GM19395 (cell line): ENCODE measurements around the gene PDIA2.
"Not testable (repeated sequence)": the region's sequence is repeated elsewhere in the genome, so short reads cannot be mapped to it uniquely, and the experiment has no call there.

ENCODE experiments used
- ATAC-seq: cut with Tn5 transposase; IDR thresholded peaks from one replicate; pipeline ENCODE4 v1.9.1; 2021; ENCODE audit warnings: mild to moderate bottlenecking, moderate library complexity; ENCODE audit not compliant: unreplicated experiment

PDIA2 gene

DNA sequence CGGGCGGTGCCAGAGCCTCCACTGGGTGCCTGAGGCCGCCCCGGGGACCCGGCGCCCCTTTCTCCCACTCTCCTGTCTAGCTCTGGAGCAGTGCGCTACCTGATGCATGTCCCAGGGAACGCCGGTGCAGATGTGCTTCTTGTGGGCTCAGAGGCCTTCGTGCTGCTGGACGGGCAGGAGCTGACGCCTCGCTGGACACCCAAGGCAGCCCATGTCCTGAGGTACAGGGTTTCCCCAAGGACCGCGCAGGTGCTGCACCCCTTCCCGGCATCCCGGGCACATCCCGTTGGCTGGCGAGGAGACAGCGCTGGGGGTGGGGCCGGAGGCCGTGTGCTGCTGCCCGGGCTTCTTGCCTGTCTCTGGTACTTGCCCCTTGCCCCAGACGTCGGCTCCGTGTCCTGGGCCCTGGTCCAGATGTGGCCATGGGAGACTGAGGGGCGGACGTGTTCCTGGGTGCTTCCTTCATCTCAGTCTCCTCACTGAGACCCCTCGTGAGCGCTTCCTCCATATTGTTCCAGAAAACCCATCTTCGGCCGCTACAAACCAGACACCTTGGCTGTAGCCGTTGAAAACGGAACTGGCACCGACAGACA lies 19.7 kb upstream of the PDIA2 start:
- no peak for ATAC-seq

- ATAC-seq, result no peak
These were observed 19.0 kb upstream of the PDIA2 start for GRCh38 chr16:263944-264343.

DNA sequence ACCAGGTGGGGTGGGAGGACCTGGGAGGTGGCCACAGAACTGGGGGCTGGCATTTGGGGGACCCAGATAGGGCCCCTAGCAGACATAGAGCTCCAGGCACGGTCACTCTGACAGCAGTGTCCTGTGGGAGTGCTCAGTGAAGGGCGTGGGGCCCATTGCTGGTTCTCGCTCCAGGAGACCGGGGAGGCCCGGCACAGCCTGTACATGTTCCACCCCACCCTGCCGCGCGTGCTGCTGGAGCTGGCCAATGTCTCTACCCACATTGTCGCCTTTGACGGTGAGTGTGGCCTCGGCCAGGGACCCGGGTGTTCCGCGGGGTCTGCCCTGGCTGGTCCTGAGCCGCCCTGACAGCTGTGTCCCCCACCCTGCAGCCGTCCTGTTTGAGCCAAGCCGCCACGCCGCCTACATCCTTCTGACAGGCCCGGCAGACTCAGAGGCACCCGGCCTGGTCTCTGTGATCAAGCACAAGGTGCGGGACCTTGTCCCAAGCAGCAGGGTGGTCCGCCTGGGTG lies 18.5 kb upstream of the PDIA2 start:
- ATAC-seq, result no peak

DNA sequence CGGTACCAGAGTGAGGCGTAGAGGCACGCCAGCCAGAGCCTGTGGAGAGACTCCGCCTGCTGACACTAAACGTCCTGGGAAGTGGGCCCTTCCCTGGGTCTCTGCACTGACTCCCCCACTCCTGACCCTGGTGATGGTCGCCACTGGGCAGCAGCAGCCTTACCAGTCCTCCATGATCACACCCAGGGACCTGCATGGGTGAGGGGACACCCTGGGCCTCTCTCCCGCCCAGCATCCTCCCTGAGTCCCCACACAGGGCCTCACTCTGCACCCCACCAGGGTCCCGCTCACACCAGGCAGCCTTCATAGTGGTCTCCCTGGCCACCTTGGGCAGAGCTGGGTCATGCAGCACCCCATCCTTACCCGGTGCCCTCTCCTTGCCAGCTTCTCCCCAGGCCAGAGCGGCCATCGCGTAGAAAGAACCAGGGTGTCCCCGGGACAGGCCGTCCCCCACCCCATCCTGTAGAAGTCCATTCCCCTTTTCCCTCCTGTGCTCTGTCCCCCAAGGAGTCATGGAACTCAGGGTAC lies 17.9 kb upstream of the PDIA2 start:
- no peak for ATAC-seq

GRCh38 chr16:265711-266110 lies 17.3 kb upstream of the PDIA2 start:
- ATAC-seq, result no peak

- no peak for ATAC-seq
These were observed 16.5 kb upstream of the PDIA2 start for GRCh38 chr16:266258-267164.

DNA sequence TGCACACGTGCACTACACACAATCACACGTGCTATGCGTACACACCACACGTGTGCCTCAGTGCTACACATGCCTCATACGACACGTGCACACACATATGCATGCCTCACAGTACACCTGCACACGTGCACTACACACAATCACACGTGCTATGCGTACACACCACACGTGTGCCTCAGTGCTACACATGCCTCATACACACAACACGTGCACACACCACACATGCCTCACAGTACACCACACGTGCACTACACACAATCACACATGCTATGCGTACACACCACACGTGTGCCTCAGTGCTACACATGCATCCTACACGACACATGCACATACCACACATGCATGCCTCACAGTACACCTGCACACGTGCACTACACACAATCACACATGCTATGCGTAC lies 15.4 kb upstream of the PDIA2 start:
- not testable (repeated sequence) for ATAC-seq

DNA sequence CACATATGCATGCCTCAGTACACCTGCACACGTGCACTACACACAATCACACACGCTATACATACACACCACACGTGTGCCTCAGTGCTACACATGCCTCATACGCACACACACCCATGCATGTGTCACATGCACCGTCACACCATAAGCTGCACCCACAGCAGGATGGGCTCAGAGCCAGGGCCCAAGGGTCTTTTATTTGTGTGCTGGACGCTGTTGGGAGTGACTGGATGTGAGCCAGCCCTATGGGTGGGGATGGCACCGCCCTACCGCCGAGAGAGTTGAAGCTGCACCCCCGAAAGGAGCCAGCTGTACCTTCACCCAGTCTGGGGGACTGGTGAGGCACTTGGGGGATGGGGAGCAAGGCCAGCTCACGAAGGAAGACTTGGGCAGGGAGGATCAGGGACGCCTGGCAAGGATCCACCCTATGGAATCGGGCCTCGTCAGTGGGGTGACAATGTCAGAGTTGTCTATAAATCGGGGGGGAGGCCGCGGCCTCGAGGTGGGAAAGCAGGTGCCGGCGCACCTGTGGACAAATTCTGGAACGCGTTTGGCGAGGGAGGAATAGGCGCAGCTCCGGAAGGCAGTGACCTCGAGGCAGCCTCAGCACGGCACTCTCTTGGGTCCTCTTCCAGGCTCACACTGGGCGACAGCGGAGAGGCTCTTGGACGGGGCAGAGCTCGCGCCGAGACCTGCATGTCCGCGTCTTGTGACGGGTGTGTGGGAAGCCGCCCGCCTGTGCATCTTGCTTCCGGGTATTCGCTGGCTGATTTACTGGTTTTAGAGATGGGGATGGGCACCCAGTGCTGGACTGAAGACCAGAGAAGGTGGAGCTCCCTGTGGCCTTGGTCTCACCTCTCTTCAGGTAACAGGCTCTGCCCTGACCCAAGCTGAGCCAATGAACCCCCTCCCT lies 14.6 kb upstream of the PDIA2 start:
- ATAC-seq, result no peak

DNA sequence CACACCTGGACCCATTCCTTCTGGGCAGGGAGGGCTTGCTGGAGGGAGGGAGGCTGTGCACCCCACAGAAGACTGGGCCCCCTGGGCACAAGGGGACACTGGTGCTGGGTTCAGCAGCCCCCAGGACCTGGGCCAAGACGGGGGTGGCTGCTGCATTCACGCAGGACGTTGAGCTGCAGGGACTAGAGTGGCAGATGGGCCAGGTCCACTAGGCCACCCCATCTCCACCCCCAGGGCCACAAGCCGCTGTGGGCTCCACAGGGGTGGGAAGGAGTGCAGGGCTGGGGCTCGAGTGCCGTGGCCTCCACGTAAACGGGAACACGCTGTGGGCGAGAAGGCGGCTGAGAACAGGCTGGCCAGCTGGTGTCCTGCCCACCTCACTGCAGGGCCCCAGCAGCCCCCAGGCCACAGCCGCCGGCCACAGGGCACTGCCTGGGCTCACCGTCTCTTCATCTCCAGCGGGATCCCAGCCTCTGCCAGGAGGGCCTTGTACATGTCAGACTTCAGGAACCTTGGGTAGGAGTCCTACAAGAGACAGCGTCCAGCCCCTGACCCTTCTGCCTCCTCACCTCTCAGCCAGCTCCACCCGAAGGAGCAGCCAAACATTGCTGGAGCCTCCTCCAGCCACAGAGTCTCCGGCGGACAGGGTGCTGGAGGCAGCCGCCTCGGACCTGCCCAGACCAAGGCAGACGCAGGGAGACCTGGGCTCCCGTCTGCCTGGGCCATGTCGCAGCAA lies 13.7 kb upstream of the PDIA2 start:
- ATAC-seq, result no peak

- no peak for ATAC-seq
These were observed 12.3 kb upstream of the PDIA2 start for GRCh38 chr16:270381-271255.

GRCh38 chr16:272633-273546 lies 10.1 kb upstream of the PDIA2 start:
- no peak for ATAC-seq

- ATAC-seq, result no peak
These were observed 9.2 kb upstream of the PDIA2 start for GRCh38 chr16:273547-274421.

DNA sequence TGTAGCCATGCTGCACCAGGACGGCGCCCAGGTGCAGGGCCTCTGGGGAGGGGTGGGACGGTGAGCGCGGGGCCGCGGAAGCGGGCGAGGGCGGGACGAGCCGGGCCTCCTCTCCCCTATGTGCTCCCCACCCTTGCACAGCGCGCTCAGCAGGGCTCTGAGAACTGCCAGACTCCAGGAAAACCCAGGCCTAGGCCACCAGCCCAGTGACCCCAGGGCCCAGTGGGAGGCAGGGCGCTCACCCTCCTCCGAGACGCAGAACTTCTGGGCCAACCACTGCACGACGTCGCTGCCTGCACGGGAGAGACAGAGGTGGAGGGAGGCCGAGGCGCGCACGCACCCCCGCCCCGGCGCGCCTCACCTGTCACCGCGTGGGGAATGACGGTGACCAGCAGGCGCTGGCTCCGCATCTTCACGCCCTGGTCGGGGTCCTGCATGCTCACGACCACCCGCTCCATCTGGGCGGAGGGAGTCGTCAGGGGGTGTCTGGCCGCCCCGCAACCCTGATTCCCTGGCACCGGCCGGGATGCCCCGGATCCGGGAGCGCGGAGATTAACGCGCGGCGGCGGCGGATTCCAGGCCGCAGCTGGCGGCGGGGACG lies 7.8 kb upstream of the PDIA2 start:
- ATAC-seq, result no peak

GRCh38 chr16:275786-276232 lies 7.2 kb upstream of the PDIA2 start, which contains the start of gene RGS11:
Gene RGS11, minus strand, starts transcription at chr16:275944. Its CDS starts 33 bp downstream, at chr16:275911.
- ATAC-seq, result no peak

- no peak for ATAC-seq
These were observed 6.4 kb upstream of the PDIA2 start for GRCh38 chr16:276426-277077.

DNA sequence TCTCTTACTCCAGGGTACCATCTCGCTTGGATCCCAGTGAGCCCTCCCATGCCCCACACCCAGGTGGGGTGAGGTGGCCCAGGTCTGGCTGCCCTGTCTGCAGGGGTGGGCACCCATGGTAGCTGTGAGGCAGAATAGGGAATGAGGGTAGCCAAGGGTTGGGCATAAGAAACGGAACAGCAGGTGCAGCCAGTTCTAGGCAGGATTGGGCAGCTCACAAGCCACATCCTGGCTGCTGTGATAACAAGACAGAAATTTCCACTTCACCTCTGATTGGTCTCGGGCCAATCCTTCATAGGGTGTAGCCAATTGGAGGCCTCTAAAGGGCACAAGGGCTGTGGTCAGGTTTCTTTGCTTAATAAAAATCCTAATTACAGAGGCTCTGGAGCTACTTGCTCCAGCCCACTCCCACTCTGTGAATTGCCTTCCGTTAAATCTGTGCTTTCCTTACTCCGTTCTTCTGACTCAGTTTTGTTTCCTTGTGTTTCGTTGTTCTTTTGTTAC lies 4.0 kb upstream of the PDIA2 start:
- no peak for ATAC-seq
